ENCODE measurements around the gene TP53RK. TPM values are rescaled to one million over a fixed set of nuclear protein-coding genes. Genes with fewer than 3 reads are reported as not detected.

Gene TP53RK
- total and polyA plus RNA-seq, 2 of the 13 experiments (the other 11 are each of a cell fraction or from before 2014, with no cell fraction given): 12.9 to 25.5 TPM

GRCh38 chr20:46640536-46641311 is 48.5 kb downstream of the TP53RK start (continued):
- no peak for TF ChIP-seq ZNF275 (CRISPR knock-in tag; IDR thresholded peaks at IDR 0.05; ENCODE audit: borderline replicate concordance)
- peak; percentile 96 for TF ChIP-seq ZNF687 (CRISPR knock-in tag; IDR thresholded peaks at IDR 0.05)
- TF ChIP-seq TFE3 (CRISPR knock-in tag; IDR thresholded peaks at IDR 0.05): peak; percentile 75; the same call in 1 of the 2 replicates
- peak; percentile 76 for TF ChIP-seq SKI (IDR thresholded peaks at IDR 0.05; ENCODE audit: partially characterized antibody)
- TF ChIP-seq SIX1 (CRISPR knock-in tag; IDR thresholded peaks at IDR 0.05; ENCODE audit: borderline replicate concordance): peak; percentile 69; the same call in 1 of the 2 replicates
- TF ChIP-seq ZNF180 (CRISPR knock-in tag; IDR thresholded peaks at IDR 0.05; ENCODE audit: borderline replicate concordance, low read depth): no peak
- no peak for TF ChIP-seq LRRFIP1 (CRISPR knock-in tag; conservative IDR thresholded peaks at IDR 0.05)
- TF ChIP-seq HDAC1 (CRISPR knock-in tag; IDR thresholded peaks at IDR 0.05): peak; percentile 94
- TF ChIP-seq MAFF (IDR thresholded peaks at IDR 0.05; ENCODE audit: low read depth, low read length): 0 out of 2 replicates have a peak, but pooled peaks have one; percentile 21
- TF ChIP-seq SAP130 (CRISPR knock-in tag; IDR thresholded peaks at IDR 0.05; ENCODE audit: low read depth): peak; percentile 69
- peak; percentile 70; the same call in 1 of the 2 replicates for TF ChIP-seq ZNF614 (CRISPR knock-in tag; IDR thresholded peaks at IDR 0.05; ENCODE audit: borderline replicate concordance)
- peak; percentile 87 for TF ChIP-seq MTERF4 (CRISPR knock-in tag; IDR thresholded peaks at IDR 0.05)
- no peak for TF ChIP-seq ATRX (CRISPR knock-in tag; IDR thresholded peaks at IDR 0.05; ENCODE audit: borderline replicate concordance)
- no peak; the same call in 1 of the 2 replicates for TF ChIP-seq ZNF430 (CRISPR knock-in tag; IDR thresholded peaks at IDR 0.05)
- peak; percentile 92 for TF ChIP-seq PHF21A (CRISPR knock-in tag; IDR thresholded peaks at IDR 0.05)

Data from HepG2 (cell line).